Eye (tissue), 1 donor: ENCODE measurements around the gene RSPH6A.

Experiments used
- DNase-seq: peaks from one replicate; pipeline ENCODE4 v3.0.0-alpha.2; 2015

The RSPH6A gene

DNA sequence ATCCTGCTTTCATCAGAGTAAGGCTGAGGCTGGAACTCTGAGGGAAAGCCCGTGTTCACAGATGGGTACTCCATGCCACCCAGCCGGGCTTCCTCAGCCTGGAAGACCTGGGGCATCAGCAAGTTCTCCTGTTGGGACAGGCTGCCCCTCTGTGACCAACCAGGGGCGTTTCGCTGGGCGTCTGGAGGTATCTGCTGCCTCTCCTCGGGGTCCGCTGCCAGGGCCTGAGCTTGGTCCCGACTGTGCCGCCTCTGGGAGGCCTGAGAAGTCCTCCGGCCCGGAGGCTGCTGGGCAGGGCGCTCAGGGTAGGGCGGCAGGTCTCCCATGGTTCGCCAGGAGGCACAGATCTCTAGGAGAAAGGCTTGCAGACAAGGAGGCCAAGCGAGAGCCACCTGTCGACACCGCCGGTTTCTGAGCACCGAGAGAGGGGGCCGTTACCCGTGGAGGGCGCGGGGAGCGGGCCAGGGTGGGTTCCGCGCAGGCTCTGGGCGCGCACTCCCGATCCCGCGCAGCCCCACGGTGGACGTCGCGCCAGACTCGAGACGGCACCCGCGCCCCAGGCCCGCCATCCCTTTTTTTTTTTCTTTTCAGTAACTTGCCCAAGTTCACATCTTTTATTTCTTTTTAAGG, at the start of gene RSPH6A:
Gene RSPH6A (minus strand): TSS at position 458 of the 630 bp plus-strand sequence. CDS start 132 bp downstream, at position 326.
- DNase-seq: peak; percentile 47

DNA sequence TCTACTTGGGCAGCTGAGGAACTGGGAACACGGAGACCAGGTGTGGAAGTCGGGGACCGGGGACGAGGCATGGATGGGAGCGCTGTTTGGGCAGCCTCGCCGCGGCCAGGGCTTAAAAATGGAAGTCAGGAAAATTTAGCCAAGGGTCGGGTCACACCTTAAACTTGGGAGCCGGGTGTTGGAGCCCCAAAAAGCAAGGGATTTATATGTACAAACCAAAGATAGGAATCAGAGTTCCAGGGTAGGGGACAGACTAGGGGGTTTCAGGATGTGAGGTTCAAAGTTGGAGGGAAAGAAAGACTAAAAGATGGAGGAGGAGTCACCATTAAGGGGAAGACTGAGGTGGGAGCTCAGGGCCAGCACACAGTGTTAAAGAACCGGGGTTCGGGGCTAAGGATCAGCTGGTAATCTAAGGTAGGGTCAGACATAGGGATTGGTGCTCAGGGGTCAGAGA, 49.5 kb upstream of the RSPH6A start:
- DNase-seq: peak; percentile 5

DNA sequence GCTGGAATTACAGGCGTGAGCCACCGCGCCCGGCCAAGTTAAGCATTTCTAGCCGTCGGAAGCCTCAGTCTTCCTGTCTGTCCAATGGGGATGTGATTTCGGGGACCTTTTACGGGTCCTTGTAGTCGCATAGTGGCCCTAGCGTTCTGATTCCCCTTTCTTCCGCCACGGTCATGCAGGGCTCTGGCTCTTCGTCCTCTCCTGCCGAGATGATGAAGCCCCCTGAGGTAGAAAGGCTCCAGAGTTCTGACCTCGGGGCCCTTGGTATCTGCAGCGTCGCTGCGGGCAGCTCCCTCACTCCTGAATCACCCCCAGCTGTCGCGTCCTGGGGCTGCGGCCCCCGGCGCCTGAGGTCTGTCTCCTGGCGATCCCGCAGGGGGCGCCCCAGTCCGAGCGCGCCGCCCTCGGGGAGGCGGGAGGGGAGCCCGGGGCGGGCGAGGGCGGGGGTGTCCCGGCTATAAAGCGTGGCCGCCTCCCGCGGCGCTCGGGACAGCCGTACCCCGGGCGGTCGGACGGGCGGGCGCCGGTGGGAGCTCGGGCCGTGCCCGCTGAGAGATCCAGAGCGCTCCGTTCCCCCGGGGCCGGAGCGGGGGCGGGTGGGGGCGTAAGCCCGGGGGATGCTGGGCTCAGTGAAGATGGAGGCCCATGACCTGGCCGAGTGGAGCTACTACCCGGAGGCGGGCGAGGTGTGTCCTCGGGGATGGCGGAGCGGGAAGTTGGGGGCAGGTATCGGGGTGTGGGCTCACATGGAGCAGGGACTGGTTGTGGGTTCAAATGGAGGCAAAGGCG, 48.9 kb upstream of the RSPH6A start, which contains the start of gene FOXA3:
Gene FOXA3 (plus strand): TSS at position 487 of the 789 bp plus-strand sequence. CDS start 131 bp downstream, at position 618.
- DNase-seq: peak; percentile 36

DNA sequence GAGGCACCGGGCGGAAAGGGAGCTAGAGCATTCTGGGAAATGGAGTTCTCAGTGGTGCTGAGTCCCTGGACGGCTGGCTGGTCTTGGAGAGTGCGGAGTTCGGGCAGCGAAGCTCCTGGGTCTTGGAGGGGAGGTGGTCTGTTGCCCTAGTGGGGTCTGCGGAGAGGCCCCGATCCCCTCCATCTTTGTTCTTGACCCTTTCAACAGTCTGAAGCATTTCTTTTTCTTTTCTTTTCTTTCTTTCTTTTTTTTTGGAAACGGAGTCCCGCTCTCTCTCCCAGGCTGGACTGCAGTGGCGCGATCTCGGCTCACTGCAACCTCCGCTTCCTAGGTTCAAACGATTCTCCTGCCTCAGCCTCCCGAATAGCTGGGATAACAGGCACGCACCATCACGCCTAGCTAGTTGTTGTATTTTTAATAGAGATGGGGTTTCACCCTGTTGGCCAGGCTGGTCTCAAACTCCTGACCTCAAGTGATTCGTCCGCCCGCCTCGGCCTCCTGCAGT, 48.3 kb upstream of the RSPH6A start:
- no peak for DNase-seq

DNA sequence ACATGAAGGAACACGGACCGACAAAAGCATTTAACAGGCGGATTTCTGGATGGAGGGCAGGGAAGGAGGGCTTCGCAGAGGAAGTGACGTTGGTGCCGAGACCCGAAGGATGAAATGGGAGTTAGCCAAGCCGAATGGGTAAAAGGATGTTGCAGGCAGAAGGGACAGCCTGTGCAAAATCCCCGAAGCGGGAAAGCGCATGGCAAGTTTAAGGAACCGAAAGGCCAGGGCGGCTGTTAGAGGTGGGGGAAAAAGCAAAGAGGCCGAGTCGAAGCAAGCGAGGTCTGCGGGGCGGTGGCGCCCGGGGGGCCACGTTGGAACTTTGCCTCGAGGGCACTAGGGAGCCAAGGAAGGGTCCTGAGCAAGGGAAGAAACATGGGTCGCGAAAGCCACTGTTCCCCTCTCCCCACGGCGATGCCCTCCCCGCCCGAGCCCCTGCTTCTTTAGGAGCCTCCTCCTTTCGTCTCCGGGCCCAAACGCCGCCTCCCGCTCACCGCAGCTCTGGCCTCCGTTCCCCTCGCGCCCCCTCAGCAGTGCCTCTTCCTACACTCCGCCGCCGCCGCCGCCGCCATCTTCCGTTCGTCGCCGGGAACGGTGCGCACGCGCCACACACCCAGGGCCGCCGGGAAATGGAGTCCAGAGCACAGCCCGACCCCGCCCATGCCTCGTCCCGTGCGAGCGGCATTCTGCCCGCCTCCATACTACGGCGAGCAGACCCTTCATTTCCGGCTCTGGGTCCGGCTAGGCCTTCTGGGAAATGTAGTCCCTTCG, 47.6 kb upstream of the RSPH6A start, which contains the start of gene SYMPK:
Gene SYMPK (minus strand): TSS at position 584 of the 771 bp plus-strand sequence. CDS start 8,652 bp downstream, outside the sequence.
- peak; percentile 99 for DNase-seq

DNA sequence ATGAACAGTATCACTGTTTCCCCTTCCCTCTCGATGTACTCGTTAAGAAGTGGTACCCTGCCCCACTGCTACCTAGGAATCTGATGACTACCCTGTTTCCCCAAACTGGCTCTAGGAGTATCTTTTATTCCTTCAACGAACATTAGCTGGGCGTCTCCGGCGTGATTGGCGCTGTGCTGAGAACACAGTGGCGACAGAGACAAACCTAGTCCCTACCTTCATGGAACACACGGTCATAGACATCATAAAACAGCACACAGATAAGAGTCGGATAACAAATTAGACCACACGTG, 47.1 kb upstream of the RSPH6A start:
- no peak for DNase-seq

DNA sequence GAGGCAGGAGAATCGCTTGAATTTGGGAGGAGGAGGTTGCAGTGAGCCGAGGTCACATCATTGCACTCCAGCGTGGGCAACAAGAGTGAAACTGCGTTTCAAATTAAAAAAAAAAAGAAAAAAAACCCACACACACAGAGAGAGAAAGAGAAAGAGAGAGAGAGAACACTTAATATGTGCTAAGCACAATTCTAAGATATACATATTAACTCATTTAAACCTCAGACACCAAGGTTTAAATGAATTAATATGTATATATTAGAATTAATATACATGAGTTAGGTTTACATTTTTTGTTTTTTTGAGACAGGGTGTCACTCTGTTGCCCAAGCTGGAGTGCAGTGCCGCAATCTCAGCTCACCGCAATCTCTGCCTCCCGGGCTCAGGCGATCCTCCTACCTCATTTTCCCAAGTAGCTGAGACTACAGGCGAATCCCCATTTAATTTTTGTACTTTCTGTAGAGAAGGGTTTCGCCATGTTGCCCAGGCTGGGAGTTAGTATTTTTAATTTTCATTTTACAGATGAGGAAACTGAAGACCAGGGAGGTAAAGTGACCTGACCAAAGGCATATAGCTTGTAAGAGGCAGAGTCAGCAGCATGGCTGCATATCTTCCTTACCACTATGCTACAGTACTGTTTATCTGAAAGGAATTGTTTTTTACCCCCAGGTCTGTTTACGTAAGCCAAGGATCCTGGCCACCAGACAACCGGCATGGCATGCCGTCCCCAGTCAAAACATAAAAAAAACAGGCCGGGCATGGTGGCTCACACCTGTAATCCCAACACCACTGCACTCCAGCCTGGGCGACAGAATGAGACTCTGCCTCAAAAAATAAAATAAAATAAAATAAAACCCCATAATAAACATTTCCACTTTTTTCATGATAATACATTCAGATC, 45.5 kb upstream of the RSPH6A start:
- no peak for DNase-seq

DNA sequence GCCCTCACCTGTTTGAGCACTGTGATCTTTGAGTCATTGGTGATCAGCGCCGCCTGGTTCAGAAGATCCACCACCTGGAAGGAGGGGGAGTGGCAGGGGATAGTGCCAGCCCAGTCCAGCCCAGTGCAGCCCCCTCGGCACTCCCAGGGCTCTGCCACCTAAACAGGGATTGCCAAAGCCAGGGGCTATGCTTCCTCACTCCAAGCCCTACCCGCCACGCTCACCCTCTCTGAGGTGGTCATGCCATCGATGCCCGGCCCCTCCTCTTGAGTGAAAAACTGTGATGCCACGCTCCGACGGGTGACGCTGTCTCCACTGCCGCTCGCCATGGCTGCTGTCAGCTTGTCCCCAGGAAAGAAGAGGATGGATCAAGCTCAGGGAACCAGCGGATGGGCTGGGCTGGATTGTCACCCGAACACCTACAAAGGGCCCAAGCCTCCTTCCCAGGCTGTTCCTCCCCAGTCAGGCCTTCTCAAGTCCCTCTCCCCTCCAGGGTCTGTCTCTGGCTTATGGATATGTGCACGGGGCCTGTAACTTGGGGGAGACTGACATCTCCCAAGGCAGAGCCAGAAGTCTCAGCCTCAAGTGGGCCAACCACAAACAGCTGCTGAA, 39.2 kb upstream of the RSPH6A start:
- no peak for DNase-seq

DNA sequence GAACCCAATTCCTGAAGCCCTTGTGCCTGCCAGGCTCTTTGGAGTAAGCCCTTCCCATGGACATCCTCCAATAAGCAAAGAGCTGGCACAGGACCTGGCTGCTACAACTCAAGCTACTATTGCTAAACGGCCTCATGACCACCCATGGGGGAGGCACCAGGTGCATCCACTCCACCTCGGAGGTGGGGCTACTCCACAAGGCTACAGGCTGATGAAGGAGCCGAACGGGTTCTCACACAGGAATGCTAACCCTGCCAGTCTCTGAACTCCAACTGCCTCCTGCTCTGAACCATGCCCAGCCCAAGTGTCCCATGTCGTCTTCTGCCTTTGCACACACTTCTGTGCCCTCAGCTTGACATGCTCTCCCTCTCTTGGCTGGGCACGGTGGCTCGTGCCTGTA, 37.9 kb upstream of the RSPH6A start:
- DNase-seq: no peak

DNA sequence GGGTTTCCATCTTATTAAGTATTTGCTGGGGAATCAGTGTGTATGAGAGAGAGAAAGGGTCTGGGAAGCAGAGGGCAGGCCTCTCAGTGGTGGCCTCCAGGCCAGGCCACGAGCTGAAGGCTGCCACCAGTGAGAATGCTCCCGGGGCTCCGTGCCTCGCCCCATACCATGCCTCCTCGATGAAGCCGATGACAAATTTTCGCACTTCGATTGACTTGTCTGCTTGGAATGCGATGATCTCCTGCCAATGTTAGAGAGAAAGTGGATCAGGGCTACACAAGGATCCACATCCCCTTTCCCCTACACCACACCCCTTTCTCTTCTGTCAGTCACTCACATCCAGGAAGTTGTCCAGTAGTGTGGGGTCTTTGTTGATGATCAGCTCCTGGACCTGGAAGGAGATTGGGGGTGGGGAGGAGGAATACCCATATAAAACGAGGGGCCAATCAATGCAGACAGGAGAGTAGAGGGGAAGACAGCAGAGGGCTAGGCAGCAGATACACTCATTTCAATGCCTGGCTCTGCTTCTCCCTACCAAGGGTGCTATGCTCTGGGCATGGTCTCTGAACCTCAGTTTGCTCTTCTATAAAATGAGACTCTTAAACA, 37.1 kb upstream of the RSPH6A start:
- DNase-seq: no peak

DNA sequence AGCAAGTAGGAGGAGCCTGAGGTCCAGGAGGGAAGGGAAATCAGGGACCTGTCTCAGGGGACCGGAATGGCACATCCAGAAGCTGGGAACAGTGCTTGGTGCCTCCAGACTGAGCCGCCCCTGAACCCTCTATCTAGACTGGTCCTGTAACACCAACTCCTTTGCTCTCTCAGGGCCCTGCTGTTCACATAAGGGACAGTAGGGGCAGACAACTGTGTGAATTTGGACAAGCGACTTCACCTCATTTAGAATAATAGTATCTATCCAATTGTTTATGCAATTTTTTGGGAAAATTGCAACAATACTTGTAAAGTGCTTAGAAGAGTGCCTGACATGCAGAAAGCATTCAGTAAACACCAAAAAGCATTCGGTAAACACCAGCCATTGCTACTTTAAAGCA, 33.8 kb upstream of the RSPH6A start:
- no peak for DNase-seq

DNA sequence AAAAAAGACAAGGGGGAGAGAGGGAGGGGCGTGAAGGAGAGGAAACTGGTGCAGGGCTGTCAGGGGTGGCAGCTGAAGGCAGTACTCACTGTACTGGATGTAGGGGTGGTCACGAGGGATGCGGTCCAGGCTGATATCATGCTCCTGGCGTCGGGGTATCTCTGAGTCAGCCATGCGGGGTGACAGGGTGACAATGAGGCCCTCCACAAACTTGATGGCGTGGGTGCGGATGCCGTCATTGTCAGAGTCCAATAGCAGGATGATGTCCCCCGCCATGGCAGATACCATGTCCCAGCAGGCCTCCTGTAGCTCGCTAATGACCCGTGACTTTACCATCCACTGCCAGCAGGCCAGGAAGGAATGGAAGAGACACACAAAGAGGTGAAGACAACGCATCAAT, 32.6 kb upstream of the RSPH6A start:
- no peak for DNase-seq

DNA sequence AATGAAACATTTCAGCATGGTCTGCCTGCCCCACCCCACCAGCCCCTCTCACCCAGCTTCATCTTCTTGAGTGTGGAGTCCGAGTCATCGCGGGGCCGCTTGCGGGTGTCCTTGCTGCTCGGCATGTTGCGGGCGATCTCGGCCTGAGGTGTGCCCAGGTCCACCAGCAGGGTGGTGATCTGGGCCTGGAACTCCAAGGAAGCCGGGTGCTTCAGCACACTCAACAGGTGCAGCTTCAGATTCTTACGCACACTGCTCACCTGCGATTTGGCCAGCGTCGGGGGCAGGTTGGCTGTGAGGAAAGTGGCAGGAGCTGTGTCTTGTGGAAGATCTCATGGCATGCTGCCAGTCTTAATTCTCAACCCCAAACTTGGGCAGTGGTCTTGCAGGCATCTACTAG, 27.1 kb upstream of the RSPH6A start:
- no peak for DNase-seq

DNA sequence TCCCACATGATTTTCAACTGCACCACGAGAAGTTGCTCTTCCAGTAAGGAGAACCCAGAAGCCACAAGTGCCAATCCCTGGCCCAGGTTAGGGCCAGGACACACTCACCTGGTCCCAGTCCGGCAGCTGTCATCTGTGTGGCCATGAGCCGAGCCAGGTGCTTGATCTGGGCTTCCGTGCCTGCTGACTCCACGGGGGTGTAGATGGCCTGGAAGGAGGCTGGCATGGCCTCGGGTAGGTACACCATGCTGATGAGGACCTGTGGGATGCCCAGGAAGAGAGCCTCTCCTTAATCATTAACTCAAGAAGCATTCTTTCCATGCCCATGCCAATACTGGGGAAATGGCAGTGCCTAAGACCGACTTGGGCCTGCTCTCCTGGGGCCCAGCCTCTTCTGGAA, 19.9 kb upstream of the RSPH6A start:
- DNase-seq: no peak

DNA sequence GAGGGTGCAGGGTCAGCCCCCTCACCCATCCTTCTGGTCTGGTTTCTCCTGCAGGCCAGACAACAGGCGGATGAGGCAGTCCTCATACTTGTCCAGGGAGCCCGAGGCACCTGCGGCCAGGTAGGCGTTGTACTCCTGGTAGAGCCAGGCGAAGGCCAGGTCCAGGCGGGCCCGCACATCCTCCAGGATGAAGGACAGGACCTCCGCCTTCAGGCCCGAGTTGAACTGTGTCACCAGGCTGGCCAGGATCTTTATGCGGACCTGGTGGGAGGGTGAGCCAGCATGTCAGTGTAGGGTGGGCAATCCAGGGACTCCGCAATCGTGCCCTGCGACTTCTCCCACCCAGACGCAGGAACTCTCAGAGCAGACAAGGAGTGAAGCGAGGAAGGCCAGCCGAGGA, 13.8 kb upstream of the RSPH6A start:
- DNase-seq: no peak

DNA sequence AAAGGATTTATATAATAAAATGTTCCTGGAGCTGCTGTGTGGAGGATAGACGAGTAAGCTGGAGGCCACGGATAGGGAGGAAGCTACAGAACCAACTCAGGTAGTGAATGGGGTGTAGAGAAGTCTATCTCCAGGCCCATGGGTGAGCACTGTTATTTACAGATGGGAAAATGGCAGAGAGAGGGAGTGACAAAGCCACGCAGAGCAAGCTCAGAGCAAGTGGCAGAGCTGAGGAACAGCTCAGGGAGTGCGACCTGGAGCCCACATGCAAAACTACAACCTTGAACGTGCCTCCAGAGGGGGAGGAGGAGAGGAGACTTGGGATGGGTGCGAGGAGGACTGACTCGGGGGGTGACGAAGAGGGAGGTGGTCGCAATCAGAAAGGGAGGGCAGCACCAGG, 13.4 kb upstream of the RSPH6A start:
- DNase-seq: no peak

DNA sequence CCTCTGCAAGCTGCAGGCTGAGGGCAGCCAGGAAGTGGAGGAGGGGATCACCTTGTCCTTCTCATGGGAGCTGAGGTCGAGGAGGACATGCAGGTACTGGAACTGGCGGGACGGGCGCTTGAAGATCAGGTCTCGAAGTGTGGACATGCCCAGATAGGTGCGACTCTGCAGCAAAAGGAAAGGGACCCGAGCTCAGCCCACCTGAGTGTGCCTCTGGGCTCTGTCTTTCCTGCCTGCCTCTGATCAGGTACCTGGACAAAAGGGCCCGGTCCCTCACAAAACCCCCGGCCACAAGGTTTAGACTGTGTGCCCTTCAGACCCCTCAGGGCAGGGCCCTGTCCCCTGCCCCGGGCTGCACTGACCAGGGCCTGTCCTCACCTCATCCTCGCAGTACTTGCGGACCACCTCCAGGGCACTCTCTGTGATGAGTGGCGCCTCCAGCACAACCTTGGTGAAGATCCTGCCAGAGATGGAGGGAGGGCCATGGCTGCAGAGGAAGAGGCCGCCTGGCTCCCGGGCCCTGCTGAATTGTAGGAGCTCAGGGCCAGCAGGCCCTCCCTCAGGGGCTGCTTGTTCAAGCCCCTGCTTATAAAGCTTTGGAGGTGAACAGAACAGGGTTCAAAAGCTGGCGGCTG, 12.5 kb upstream of the RSPH6A start:
- no peak for DNase-seq

DNA sequence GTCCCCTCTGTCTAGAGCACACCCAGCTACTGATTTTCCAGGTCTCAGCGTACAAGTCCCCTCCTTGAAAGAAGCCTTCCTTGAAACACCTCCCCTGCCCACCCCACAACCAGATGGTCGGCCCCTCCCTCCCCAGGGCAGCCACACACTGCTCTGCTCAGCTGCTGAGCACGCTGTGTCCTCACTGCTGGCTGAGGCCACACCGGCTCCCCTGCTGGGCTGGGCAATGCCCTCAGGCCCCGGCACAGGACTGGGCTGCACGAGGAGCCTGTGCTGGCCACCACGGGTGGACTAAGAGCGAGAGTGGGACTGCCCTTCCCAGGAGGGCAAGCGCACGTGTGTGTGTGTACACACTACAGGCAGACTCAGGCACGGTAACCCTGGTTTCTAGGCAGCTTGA, 11.8 kb upstream of the RSPH6A start:
- no peak for DNase-seq

DNA sequence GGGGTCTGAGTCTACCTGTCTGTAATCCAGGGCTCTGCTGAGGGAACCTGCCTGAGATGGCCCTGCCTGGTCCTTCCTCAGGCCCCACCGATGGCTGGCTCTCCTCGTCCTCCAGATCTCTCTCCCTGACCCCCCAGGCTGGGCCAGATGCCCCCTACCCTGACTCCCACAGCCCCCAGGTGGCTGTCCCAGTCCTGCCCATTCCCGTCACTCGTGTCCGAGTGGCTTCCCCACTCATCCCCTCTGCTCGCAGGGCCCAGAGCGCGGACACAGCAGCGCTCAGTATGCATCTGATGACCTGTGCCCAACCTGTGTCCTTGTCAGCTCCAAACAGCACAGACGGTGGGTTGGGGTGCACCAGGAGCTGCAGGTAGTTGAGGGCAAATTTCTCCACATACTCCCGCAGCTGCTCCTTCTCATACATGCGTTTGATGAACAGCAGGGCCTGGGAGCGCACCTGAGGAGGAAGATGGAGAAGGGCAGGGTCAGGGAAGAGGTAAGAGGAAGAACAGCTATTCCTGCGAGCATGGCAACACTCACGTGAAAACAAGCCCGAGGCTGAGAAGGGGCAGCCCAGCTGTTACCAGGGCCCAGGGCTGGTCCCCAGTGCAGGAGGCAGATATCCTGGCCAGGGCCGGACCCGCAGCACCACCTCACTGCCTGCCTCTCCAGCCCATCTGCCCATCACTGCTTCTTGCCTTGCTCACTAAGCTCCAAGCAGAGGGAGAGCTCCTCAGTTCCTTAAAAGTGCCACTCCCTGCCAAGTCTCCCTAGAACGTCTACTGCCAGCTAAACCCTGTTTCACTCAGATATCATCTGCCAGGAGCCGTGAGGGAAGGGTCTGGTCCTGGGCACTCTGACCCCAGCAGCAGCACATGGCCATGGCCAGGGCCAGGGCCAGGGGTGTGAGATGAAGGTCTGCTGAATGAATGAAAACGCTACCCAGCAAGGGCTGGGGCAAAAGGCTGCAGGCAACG, 11.1 kb upstream of the RSPH6A start:
- no peak for DNase-seq

DNA sequence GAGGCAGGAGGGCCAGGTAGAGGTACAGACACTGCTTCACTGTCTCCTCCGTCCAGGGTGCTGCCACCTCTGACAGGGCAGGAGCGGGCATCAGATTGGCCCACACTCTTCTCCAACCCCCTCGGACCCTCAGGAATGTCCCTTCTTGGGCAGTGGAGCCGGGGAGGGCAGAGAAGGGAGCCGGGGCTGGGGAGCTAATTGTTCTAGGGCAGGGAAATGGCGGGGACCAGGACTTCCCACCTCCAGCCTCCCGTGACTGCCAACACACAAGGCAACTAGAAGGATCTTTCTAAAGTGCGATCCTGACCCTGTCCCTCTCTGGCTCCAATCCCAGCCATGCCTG, 10.1 kb upstream of the RSPH6A start:
- no peak for DNase-seq
